Measurements from ENCODE around the gene EPN3. TPM values are rescaled to one million over a fixed set of nuclear protein-coding genes. Genes with fewer than 3 reads are reported as not detected.

Gene EPN3
- total and polyA plus RNA-seq, 2 donors from 2014 or later: 5.0 to 28.7 TPM

DNA sequence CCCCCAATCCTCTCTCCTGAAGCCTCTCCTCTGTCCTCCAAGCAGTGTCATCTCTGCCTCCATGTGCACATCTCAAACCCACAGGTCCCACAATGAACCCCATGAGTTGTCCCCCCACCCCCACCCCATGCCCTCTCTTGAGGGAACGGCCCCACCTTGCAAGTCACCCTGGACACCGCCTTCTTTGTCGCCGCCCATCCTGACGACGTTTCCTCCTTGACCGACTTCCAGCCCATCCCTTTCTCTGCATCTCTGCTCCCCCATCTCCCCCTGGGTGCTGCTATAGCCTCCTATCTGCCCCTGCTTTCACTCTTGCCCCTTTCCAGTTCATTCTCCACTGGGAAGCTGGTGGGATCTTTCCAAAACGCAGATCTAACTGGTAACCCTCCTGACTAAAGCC, 12.8 kb downstream of the EPN3 start:
- no peaks in the 10 kb centered on the region for H3K36me3 ChIP-seq (ENCODE audit: control insufficient read depth in 2 of 3, insufficient read depth in 3 of 3, low read length in 3 of 3)
- no peak overlapping the region for H3K4me3 ChIP-seq (ENCODE audit: low read length in 3 of 3)
- intact Hi-C loops (cut with DNase I): loop anchor here (5.0 to 10.0 kb wide), 3 partner anchors 82 to 409 kb away; no protein-coding TSS in a partner anchor
- no peak overlapping the region for H3K9ac ChIP-seq (ENCODE audit: low read length in 3 of 3)
- TF ChIP-seq, protein P1, sequence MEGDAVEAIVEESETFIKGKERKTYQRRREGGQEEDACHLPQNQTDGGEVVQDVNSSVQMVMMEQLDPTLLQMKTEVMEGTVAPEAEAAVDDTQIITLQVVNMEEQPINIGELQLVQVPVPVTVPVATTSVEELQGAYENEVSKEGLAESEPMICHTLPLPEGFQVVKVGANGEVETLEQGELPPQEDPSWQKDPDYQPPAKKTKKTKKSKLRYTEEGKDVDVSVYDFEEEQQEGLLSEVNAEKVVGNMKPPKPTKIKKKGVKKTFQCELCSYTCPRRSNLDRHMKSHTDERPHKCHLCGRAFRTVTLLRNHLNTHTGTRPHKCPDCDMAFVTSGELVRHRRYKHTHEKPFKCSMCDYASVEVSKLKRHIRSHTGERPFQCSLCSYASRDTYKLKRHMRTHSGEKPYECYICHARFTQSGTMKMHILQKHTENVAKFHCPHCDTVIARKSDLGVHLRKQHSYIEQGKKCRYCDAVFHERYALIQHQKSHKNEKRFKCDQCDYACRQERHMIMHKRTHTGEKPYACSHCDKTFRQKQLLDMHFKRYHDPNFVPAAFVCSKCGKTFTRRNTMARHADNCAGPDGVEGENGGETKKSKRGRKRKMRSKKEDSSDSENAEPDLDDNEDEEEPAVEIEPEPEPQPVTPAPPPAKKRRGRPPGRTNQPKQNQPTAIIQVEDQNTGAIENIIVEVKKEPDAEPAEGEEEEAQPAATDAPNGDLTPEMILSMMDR (IDR thresholded peaks at IDR 0.05; ENCODE audit: borderline replicate concordance, extremely low read depth, insufficient read depth): no peak
- FAIRE-seq: no peak
- no peak for DNase-seq
- no peaks in the 10 kb centered on the region for H3K9me3 ChIP-seq (ENCODE audit: control insufficient read depth in 2 of 3, insufficient read depth in 1 of 3, low read length in 3 of 3)
- H3K27ac ChIP-seq (ENCODE audit: low read depth in 2 of 2, low read length in 2 of 2): no peak overlapping the region
- no peaks in the 10 kb centered on the region for H3K27me3 ChIP-seq (ENCODE audit: control insufficient read depth, insufficient read depth, low read length)
- peaks cover 0 to 27% (median 9%) of the 10 kb centered on the region in 3 donors for H3K4me1 ChIP-seq (ENCODE audit: control insufficient read depth in 2 of 3, insufficient read depth in 2 of 3, low read depth in 1 of 3, low read length in 3 of 3)

DNA sequence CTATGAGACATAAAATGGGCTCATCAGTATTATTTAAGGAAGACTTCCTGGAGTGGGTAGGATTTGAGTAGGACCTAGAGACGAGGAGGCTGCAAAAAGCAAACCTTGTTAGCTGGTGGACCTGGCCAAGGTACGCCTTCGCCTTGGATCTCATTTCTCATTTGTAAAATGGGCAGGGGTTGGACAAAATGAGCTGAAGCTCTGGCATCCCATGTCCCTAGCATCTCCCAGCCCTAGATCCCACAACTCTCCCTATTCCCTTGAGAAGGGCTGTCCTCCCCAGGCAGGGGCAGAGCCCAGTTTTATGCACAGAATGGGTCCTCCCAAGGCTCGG, 14.1 kb downstream of the EPN3 start:
- Histone ChIP-seq H3K4me3 (ENCODE audit: low read length in 3 of 3) (peak overlapping the region in 1 of 3 donors; percentile 61), H3K36me3 (ENCODE audit: control insufficient read depth in 2 of 3, insufficient read depth in 3 of 3, low read length in 3 of 3) (no peaks in the 10 kb centered on the region), H3K9ac (ENCODE audit: low read length in 3 of 3) (peak overlapping the region in 2 of 3 donors; percentile 60 to 70), H3K4me1 (ENCODE audit: control insufficient read depth in 2 of 3, insufficient read depth in 2 of 3, low read depth in 1 of 3, low read length in 3 of 3) (peaks cover 0 to 21% (median 9%) of the 10 kb centered on the region in 3 donors), H3K27ac (ENCODE audit: low read depth in 2 of 2, low read length in 2 of 2) (peak overlapping the region in 1 of 2 donors; percentile 43), H3K9me3 (ENCODE audit: control insufficient read depth in 2 of 3, insufficient read depth in 1 of 3, low read length in 3 of 3) (no peaks in the 10 kb centered on the region), H3K27me3 (ENCODE audit: control insufficient read depth, insufficient read depth, low read length) (no peaks in the 10 kb centered on the region)
- DNase-seq (no peak), FAIRE-seq (no peak)
- TF ChIP-seq, protein P1 (IDR thresholded peaks at IDR 0.05; ENCODE audit: borderline replicate concordance, extremely low read depth, insufficient read depth): no peak
- intact Hi-C loops (cut with DNase I): loop anchor here (5.0 to 10.0 kb wide), 3 partner anchors 81 to 408 kb away; no protein-coding TSS in a partner anchor

DNA sequence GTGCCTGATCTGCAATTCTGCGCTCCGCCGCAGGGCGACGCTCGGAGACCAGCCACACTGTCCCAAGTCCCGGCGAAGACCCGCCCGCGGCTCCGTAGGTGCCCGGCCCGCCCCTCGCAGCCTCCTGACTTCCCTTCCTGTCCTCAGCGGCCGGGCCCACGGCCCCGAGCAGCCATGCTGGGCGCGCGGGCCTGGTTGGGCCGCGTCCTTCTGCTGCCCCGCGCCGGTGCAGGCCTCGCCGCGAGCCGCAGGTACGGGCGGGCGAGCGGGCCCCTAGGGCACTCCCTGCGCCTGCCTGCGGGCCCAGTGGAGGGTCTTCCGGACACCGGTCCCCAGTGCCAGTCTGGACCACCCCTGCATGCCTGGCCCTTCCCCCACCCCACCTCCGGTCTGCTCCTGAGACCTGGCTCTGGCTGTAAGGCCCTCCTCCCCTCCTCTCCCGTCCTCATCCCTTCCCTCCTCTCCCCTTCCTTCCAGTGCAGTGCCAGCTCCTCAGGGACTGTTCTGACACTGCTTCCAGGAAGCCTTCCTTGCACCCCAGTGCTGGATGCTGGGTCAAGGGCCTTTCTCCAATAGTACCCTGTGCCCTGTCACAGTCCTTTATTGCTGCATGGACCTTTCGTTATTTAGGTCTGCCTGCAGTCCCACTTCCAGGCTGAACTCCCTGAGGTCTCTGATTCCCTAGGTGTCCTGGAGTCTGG, 14.7 kb downstream of the EPN3 start, which contains the start of gene SPATA20:
Gene SPATA20 (plus strand): TSS at position 140 of the 701 bp plus-strand sequence. CDS start 35 bp downstream, at position 175.
- H3K4me1 ChIP-seq (ENCODE audit: control insufficient read depth in 2 of 3, insufficient read depth in 2 of 3, low read depth in 1 of 3, low read length in 3 of 3): peaks cover 0 to 21% (median 9%) of the 10 kb centered on the region in 3 donors
- TF ChIP-seq, protein P1 (IDR thresholded peaks at IDR 0.05; ENCODE audit: borderline replicate concordance, extremely low read depth, insufficient read depth): peak; percentile 99
- H3K36me3 ChIP-seq (ENCODE audit: control insufficient read depth in 2 of 3, insufficient read depth in 3 of 3, low read length in 3 of 3): no peaks in the 10 kb centered on the region
- no peaks in the 10 kb centered on the region for H3K9me3 ChIP-seq (ENCODE audit: control insufficient read depth in 2 of 3, insufficient read depth in 1 of 3, low read length in 3 of 3)
- H3K27ac ChIP-seq (ENCODE audit: low read depth in 2 of 2, low read length in 2 of 2): peak within 1 kb of the TSS; percentile 71 to 74
- intact Hi-C loops (cut with DNase I): loop anchor here (5.0 to 10.0 kb wide), 3 partner anchors 80 to 408 kb away; no protein-coding TSS in a partner anchor
- DNase-seq (peak; percentile 93 to 97 (median 95)), FAIRE-seq (no peak)
- H3K9ac ChIP-seq (ENCODE audit: low read length in 3 of 3): peak within 1 kb of the TSS; percentile 6 to 70 (median 60)
- H3K27me3 ChIP-seq (ENCODE audit: control insufficient read depth, insufficient read depth, low read length): no peaks in the 10 kb centered on the region
- H3K4me3 ChIP-seq (ENCODE audit: low read length in 3 of 3): peak within 1 kb of the TSS; percentile 46 to 61 (median 61)
